GM18508 (cell line): Measurements from ENCODE around the gene DSEL.

Experiments
- ATAC-seq: cut with Tn5 transposase; IDR thresholded peaks from one replicate; pipeline ENCODE4 v1.9.1; 2021; ENCODE audit warnings: moderate number of reproducible peaks; ENCODE audit not compliant: insufficient read depth, unreplicated experiment

Gene DSEL

DNA sequence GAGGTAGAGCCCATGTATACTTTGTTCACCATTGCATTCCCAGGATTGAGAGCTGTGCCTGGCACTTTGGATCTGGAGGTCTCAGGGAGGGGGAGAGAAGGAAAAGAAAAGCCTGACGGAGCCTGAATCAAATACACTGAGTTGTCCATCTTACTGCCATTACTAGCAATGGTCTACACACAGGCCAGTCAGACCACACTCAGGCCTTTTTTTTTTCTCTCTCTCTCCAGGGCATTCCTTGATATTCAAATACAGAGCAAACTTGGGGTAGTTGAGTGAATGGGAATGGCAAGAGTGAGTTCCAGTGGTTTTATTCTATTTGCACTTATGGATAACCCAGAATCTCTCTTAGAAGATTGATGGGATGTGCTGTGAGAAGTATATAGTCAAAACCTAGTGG lies 11.8 kb downstream of the DSEL start:
- no peak for ATAC-seq

DNA sequence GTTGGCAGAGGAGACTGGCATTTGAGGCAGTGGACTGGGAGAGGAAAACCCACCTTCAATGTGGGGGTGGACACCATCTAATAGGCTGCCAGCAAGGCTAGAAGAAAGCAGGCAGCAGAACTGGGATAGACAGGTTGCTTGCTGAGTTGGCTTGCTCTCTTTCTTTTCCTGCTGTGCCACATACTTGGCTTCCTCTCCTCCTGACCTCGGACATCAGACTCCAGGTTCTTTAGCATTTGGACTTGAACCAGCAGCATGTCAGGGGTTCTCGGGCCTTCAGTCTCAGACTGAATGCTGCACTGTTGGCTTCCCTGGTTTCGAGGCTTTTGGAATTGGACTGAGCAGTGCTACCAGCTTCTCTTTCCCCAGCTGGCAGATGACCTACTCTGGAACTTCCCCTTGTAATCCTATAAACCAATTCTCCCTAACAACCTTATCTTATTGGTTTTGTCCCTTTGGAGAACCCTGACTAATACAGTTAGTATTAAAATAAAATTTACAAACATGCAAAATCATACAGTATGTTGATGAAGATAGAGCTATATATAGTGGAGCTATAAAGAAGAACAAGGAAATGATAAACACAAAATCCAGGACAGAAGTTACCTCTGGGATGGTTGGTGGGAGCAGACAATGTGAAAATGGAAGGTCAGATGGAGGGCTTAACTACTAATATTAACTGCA lies 15.9 kb downstream of the DSEL start:
- ATAC-seq, result no peak

DNA sequence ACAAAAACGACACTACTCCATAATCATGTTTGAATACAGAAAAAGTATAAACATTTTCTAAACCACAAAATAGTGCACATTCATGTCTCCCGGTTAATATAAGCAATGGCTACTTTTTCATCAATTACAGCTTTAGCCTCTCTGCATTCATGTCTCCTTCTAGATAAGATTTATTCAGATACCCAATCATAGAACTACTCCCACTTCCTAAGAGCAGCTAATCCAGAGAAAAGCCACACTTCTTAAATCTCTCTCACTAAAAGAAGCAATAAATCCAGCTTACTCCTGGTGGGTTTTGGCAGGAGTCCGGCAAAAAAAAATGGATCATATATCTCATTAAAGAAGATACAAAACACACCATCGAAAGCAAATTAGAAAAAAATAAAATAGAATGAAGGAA lies 20.1 kb downstream of the DSEL start:
- ATAC-seq, result no peak

DNA sequence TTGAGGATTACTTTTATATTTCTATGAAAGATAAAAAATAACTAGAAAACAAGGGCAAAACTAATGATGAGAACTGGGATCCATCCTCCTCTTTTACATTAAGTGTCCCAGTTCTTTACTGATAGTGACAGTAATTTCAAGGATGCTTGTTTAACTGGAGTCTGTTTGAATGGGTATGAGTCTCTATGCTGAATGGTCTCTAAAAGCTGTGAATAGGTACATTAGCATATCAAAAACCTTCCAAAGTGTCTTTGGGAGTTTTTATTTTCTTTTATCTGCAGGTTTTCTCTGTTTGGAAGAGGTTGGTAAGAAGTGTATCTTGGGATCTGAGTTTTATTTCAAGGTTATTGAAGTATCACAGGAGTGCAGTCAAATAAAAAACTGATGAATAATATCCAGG lies 30.0 kb downstream of the DSEL start:
- no peak for ATAC-seq

DNA sequence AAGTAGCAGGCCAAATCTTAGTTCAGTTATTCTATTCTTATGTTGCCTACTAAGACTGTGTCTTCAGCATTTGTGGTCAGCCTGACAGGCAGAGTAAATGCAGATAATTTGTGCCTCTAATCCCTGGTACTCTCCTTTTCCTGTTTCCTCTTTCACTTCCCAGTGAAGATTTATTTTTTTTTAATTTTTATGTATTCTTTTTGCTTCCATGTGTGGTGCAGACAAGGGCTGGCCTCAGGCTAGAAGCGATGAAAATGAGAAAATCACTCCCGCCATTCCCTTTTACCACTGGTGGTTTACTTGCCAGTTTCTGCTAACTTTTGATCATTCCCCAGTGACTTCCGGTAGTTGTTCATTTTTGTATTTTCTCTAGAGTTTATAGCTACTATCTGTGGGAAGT lies 30.9 kb downstream of the DSEL start:
- no peak for ATAC-seq

DNA sequence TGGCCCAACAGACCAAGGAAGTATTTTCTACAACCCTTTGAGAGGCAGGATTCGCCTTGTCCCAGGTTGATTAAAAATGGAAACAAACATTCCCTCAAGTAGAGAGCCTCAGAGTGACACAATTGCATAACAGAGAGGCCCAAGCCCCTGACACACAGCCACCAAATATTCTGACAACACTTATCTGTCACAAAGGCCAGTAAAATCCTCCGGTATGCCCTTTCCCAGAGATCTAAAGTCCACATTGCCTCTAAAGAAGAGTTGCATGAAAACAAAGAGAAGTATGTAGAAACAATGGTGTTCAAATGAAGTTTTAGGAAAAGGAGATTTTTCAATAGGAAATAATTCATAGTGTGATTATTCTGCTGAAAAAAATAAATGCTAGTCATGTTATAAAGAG lies 32.1 kb downstream of the DSEL start:
- ATAC-seq, result no peak

DNA sequence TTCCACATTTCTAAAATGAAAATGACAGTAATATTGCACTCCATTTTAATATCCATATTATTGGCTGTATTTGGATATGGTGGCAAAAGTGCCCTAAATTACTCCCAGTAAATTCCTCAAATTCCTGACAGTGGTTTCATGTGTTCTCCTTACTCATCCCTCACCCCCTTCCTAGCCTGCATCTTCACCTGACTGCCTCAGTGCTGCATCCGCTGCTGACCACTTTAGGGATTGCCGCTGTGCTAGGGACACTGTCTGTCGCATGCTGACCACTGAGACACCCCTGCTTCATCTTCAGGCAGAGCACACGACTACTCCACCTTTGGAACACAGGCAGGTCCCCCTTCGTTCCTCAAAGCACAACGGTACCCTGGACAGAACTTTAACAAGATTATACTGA lies 32.6 kb downstream of the DSEL start:
- ATAC-seq, result no peak

DNA sequence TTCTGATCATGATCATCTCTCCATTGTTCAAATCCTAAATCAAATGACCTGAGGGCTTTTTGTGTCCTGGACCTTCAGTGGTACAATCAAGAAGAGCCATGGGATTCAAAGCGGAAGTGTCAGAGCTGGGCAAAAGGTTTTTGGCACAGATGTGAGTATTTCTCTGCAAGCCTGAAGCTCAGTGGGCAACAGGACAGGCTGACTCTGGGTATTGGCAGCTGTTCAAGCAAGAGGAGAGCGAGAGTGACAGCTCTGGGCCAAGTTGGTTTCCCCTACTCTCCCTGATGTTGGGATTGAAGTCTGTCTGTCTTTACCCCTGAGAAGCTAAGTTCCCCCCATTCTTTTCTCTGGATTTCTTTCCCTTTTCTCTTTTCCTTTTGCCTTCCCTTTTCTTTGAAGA lies 33.3 kb downstream of the DSEL start:
- ATAC-seq, result no peak

DNA sequence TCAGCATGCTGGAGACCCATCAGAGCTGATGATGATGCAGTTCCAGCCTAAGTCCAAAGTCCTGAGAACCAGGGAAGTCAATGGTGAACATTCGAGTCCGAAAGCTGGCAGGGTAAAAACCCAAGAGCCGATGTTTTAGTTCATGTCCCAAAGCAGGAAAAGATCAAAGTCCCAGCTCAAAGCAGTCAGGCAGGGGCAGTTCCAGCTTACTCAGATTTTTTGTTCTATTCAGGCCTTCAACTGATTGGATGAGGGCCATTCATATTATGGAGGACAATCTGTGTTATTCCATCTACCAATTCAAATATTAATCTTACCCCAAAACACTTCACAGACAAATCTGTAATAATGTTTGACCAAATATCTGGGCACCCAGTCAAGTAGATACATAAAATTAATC lies 38.3 kb downstream of the DSEL start:
- no peak for ATAC-seq

DNA sequence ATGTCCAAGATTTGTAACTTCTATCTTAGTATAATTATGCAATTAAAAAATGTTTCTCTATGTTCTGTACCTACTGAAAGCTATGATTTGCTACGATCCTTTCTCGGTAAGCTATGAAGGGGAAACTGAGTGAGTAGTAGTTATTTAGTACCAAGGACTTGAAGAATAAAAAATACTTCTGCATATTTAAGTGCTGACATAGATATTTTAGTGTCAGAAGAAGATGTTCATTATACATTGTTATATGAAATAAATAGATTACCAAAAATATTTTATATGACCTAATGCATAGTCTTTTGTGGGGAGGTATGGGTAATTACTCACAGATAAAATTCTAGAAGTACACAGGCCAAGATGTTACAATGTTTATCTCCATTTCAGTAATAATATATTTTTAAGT lies 39.0 kb downstream of the DSEL start:
- no peak for ATAC-seq

DNA sequence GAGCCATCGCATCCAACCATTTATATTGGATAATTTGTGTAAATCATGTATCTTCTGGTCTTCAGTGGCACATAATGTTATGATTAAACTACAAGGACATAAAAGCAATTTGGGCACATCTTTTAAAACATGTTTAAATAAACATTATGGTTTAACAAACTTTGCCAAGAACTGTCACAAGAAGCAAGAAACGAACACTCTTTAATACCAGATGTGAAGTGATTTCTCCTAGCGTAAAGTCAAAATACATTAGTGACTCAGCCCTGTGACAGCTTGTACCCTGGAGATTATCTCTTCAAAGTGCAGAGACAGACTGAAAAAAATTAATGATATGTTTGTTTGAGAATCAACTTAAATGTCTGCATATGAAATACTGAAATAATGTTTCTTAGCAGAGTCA lies 39.9 kb downstream of the DSEL start:
- no peak for ATAC-seq

DNA sequence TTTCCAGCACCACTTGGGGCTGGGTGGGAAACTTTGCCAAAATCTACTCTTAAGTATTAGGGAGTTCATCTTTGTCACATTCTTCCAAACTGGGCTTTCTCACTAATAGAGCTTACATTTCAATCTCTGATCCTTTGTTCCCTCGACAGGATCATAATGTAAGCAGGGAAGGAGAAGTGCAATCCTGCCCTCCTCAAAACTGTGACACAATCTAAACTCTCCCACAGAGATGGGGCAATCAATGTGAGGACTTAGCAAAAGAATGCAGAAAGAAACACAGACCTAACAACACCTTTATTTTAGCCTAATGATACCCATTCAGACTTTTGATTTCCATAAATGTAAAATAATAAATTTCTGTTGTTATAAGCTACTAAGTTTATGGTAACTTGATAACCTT lies 40.8 kb downstream of the DSEL start:
- ATAC-seq, result no peak

DNA sequence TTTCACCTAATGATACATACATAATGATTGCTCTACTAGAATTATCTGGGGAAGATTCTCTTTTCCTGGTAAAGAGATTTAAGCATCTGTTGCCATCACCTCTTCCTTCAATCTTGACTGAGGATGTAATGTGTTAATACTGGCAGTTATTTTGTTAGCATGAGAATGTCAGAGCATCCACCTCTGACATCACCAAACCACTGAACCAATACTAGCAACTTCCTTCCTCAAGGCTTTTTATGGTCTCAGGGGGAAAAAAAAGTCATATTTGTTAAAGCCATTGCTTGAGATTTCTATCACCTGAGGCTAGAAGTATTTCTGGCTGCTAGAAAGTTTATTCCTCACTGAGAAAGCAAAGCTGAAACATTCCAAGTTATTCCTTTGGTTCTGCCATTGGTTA lies 48.5 kb downstream of the DSEL start:
- ATAC-seq, result no peak

DNA sequence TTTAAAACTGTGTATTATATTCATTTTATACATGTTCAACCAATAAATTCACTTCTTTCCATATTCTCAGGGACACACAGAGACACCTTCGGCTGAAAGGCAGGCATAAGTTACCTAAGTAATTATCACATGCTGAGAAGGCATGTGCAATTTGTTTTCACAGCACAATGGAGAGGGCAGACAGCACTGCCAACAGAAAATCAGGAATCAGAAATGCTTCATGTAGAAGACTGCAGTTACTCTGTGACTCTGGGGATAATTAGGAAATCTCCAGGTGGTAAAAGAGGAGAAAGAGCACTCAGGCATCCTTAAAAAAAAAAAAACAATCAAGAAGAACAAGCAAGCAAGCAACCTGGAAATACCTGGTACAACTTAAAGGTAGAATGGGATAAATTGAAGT lies 49.3 kb downstream of the DSEL start:
- no peak for ATAC-seq

DNA sequence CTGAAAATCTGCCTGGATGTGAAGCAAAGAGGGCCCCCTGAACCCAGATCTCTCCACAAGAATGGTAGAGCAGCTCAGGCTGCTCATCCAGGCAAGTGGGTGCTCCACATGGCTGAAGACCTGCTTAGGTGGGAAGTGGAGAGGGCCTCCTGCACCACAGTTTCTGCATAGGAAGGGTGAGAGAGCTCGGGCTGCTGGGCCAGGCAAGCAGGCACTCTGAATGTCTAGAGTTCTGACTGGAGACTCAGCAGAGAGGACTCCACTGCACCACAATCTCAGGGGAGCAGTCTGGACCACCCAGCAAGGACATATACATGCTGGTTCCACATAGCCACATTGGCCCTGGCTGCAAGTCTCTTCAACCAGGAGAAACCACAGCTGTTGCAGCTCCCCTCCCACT lies 52.0 kb downstream of the DSEL start:
- no peak for ATAC-seq

DNA sequence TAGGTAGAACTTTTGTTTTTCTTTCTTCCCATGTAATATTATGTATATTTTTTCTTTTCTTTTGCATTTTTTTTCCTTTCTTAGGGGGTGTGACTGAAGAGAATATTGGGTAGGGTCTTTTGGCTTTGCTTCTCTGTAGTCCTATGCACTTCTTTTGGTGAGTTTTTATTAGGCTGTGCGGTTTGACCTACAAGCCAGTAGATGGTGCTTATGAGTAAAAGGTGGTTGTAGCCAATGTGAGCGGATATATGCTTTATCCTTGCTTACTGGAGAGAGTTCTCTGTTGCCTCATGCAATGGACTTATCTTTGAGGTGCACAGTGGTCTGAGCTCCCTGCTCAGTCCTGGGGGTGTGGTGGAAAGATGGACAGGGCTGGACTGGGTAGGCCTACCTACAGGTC lies 52.7 kb downstream of the DSEL start:
- no peak for ATAC-seq

DNA sequence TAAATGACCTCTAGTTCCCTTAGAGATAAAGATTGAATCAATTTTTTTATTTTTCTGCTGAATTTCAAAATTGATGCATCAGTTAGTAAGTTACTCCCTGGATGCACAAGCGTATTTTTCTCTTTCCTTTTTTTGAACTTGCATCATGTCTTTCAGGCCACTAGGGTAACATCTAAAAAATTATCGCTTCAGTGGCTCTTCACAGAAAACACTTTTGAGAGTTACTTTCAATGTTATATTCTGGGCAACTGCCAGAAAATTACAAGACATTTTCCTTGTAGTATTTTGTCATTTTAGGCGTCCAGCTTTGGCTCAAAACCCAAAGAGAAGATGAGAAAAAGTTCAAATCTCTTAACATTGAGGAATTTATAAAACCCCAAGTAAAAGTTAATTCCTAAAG lies 59.8 kb downstream of the DSEL start:
- no peak for ATAC-seq
